Measurements from ENCODE around the gene LYAR.

Gene LYAR

DNA sequence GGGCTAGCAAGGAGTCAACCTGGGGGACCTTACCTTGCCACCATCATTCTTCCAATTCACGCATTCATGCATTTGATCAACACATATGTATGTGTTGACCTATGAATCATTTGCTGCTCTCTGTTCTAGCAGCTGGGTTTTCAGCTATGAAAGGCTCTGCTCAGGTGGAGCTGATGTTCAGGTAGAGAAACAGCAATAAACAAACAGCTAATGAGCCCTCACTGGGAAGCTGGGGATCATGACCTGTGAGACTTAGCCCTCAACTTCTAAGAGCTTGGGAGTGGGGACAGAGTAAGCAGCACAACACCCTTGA is 61.6 kb downstream of the LYAR start:
- H3K4me3 ChIP-seq (ENCODE audit: low read length, poor library complexity, severe bottlenecking), result no peak overlapping the region
- no peaks in the 10 kb centered on the region for H4K20me1 ChIP-seq (ENCODE audit: insufficient read depth, low read length, poor library complexity, severe bottlenecking)
- no peaks in the 10 kb centered on the region for H3K9me3 ChIP-seq (ENCODE audit: insufficient read depth, low read depth, low read length)
- no peak overlapping the region for H3K4me2 ChIP-seq (ENCODE audit: low read depth, low read length, poor library complexity, severe bottlenecking)
- H3K79me2 ChIP-seq (ENCODE audit: insufficient read depth, low read length), result no peaks in the 10 kb centered on the region
- no peaks in the 10 kb centered on the region for H3K27me3 ChIP-seq (ENCODE audit: insufficient read depth, low read length, poor library complexity, severe bottlenecking)
- no peak for TF ChIP-seq EZH2phosphoT487 (IDR thresholded peaks at IDR 0.05; ENCODE audit: borderline replicate concordance)
- TF ChIP-seq, protein P1, sequence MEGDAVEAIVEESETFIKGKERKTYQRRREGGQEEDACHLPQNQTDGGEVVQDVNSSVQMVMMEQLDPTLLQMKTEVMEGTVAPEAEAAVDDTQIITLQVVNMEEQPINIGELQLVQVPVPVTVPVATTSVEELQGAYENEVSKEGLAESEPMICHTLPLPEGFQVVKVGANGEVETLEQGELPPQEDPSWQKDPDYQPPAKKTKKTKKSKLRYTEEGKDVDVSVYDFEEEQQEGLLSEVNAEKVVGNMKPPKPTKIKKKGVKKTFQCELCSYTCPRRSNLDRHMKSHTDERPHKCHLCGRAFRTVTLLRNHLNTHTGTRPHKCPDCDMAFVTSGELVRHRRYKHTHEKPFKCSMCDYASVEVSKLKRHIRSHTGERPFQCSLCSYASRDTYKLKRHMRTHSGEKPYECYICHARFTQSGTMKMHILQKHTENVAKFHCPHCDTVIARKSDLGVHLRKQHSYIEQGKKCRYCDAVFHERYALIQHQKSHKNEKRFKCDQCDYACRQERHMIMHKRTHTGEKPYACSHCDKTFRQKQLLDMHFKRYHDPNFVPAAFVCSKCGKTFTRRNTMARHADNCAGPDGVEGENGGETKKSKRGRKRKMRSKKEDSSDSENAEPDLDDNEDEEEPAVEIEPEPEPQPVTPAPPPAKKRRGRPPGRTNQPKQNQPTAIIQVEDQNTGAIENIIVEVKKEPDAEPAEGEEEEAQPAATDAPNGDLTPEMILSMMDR (conservative IDR thresholded peaks at IDR 0.05; ENCODE audit: low read length), result no peak
- no peaks in the 10 kb centered on the region for H3K36me3 ChIP-seq (ENCODE audit: insufficient read depth, low read length)
- no peak overlapping the region for H2AFZ ChIP-seq (ENCODE audit: low read length)
- H3K9me2 ChIP-seq (replicated peaks; ENCODE audit: low read depth, low read length), result no peaks in the 10 kb centered on the region
- no peak overlapping the region for H3K9ac ChIP-seq (ENCODE audit: low read depth, low read length, poor library complexity, severe bottlenecking)
- H3F3A ChIP-seq (ENCODE audit: low read depth), result no peaks in the 10 kb centered on the region
- no peaks in the 10 kb centered on the region for H3K4me1 ChIP-seq (ENCODE audit: insufficient read depth, low read length, poor library complexity, severe bottlenecking)

DNA sequence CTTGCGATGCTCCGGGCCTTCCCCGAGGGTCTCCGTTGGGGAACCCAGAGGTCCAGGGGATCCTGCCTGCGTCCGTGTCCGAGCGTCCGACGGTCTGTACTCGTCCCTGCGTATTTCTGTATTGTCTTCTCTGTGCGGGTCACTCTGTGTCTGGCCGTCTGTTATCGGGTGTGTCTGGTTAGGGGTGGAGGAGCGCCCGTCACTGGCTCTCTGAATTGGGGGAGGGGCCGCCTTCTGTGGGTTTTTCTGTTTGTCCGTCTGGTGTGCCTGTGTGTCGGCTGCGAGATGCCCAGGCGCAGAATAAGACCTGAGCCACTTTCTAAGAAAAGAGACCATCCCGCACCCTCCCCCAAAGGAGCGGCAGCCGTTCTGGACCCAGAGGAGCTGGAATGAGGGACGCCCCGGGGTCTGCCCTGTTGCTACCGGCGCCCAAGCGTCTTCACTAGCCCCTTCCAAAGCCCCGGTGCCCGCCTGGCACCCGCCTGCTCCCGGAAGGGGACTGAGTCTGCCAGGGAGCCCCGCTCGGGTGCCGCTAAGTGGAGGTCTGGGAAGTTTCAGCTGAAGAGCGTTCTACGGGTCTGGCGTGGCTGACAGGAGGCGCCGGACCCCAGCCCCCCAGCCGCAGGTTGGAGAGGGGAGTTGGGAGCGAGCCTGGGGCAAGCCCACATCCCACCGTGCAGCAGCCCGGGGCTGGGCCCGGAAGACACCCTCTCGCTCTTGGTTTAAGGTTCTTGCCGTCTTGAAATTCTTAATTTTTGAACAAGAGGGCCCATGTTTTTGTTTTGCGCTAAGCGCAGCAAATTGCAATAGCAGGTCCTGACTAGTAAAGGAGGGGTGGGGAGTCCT is 62.2 kb downstream of the LYAR start:
- Histone ChIP-seq H3K4me2 (ENCODE audit: low read depth, low read length, poor library complexity, severe bottlenecking) (no peak overlapping the region), H3F3A (ENCODE audit: low read depth) (no peaks in the 10 kb centered on the region), H3K4me3 (ENCODE audit: low read length, poor library complexity, severe bottlenecking) (no peak overlapping the region), H3K4me1 (ENCODE audit: insufficient read depth, low read length, poor library complexity, severe bottlenecking) (no peaks in the 10 kb centered on the region), H2AFZ (ENCODE audit: low read length) (no peak overlapping the region), H3K79me2 (ENCODE audit: insufficient read depth, low read length) (no peaks in the 10 kb centered on the region), H3K9me2 (replicated peaks; ENCODE audit: low read depth, low read length) (no peaks in the 10 kb centered on the region), H3K36me3 (ENCODE audit: insufficient read depth, low read length) (no peaks in the 10 kb centered on the region), H3K9ac (ENCODE audit: low read depth, low read length, poor library complexity, severe bottlenecking) (no peak overlapping the region), H3K27me3 (ENCODE audit: insufficient read depth, low read length, poor library complexity, severe bottlenecking) (no peaks in the 10 kb centered on the region), H3K9me3 (ENCODE audit: insufficient read depth, low read depth, low read length) (no peaks in the 10 kb centered on the region), H4K20me1 (ENCODE audit: insufficient read depth, low read length, poor library complexity, severe bottlenecking) (no peaks in the 10 kb centered on the region)
- TF ChIP-seq EZH2phosphoT487 (IDR thresholded peaks at IDR 0.05; ENCODE audit: borderline replicate concordance), result no peak
- TF ChIP-seq, protein P1 (conservative IDR thresholded peaks at IDR 0.05; ENCODE audit: low read length), result no peak

DNA sequence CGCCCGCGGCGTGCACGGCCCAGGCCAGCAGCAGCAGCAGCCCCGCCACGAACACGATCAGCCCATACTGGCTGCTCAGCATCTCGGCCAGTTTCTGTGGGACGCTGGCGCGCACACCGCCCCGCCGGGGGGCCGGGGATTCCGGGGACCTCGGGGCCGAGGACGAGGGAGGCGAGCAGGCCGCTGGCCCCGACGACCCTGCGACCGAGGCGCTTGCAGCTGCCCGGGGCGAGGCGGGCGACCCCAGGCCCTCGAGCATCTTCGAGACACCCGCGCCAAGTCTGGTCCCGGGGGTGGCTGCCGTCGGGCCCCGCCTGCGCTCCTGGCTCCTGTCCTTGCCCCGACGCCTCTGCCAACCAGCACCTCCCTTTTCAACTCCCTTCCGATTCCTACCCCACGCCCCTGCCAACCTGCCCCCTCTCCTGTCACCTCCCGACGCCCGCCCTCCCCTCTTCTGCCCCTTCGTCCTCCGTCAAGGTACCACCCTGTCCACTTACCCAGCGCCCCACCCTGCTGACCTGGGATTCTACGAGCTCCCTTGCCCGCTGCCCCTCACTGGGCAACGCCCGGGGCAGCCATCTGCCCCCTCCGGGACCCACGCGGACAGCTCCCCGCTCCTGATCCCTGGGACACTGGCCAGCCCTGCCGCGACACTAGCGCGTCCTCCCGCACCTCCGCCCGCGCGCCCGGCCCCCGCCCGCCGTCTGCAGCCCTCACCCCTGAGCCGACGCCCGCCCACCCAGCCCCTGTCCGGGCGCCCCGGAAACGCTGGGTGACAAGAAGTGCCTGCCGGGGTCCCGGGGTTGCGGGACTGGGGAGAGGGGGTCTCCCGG is 63.1 kb downstream of the LYAR start, which contains the start of gene OTOP1:
Gene OTOP1 (minus strand): TSS at position 324 of the 833 bp plus-strand sequence. CDS start 65 bp downstream, at position 259.
- no peak within 1 kb of the TSS for H3K9ac ChIP-seq (ENCODE audit: low read depth, low read length, poor library complexity, severe bottlenecking)
- TF ChIP-seq, protein P1 (conservative IDR thresholded peaks at IDR 0.05; ENCODE audit: low read length), result no peak
- no peak for TF ChIP-seq EZH2phosphoT487 (IDR thresholded peaks at IDR 0.05; ENCODE audit: borderline replicate concordance)
- H3K36me3 ChIP-seq (ENCODE audit: insufficient read depth, low read length), result no peaks in the 10 kb centered on the region
- no peak within 1 kb of the TSS for H3K4me2 ChIP-seq (ENCODE audit: low read depth, low read length, poor library complexity, severe bottlenecking)
- H4K20me1 ChIP-seq (ENCODE audit: insufficient read depth, low read length, poor library complexity, severe bottlenecking), result no peaks in the 10 kb centered on the region
- H3K4me3 ChIP-seq (ENCODE audit: low read length, poor library complexity, severe bottlenecking), result no peak within 1 kb of the TSS
- no peaks in the 10 kb centered on the region for H3K9me3 ChIP-seq (ENCODE audit: insufficient read depth, low read depth, low read length)
- H3K27me3 ChIP-seq (ENCODE audit: insufficient read depth, low read length, poor library complexity, severe bottlenecking), result no peaks in the 10 kb centered on the region
- H3K4me1 ChIP-seq (ENCODE audit: insufficient read depth, low read length, poor library complexity, severe bottlenecking), result no peaks in the 10 kb centered on the region
- H2AFZ ChIP-seq (ENCODE audit: low read length), result no peak within 1 kb of the TSS
- H3F3A ChIP-seq (ENCODE audit: low read depth), result no peaks in the 10 kb centered on the region
- H3K79me2 ChIP-seq (ENCODE audit: insufficient read depth, low read length), result no peaks in the 10 kb centered on the region
- H3K9me2 ChIP-seq (replicated peaks; ENCODE audit: low read depth, low read length), result no peaks in the 10 kb centered on the region
